Left cardiac atrium (tissue), 4 donors: Measurements from ENCODE around the gene PRR36. TPM values are rescaled to one million over a fixed set of nuclear protein-coding genes. Genes with fewer than 3 reads are reported as not detected.
A peak's percentile ranks its signal among the peaks of the same experiment; 100 is the strongest.

Experiments
- ATAC-seq, 2 donors: fragments of 200-7000 bp; cut with Tn5 transposase; one replicate each; pipeline ENCODE4 v1.9.1; 2020; ENCODE audit warnings: mild to moderate bottlenecking in 2 of 2, moderate library complexity in 2 of 2
- DNase-seq: peaks from one replicate; pipeline ENCODE4 v3.0.0-alpha.2; 2020
- intact Hi-C, 2 donors: fragments of 100-400 bp; cut with DNase I; formaldehyde crosslinking; loops; one replicate each; pipeline versions ENCODE4 v1.14.1 to v1.15.1; 2022 to 2023
- total RNA-seq, 2 donors: library from RNA; stranded (reverse); fragmentation: NEBNext Ultra II Directional; extraction: Animal tissue kit (Norgen Biotek cat#: 25700); gene quantifications; one replicate each; pipeline ENCODE4 v1.2.1, GENCODE V29; 2021
- donor health status: DM: no; HTN: yes; CAD: no.
- donor health status: DM: no; HTN: yes; CAD: no; lungs with severe emphysema.
- donor health status: DM: yes; HTN: yes; CAD: no.
- donor health status: Dilated cardiomyopathy.

The PRR36 gene
- total RNA-seq, 2 donors from 2014 or later: 0.10 to 0.24 TPM

GRCh38 chr19:7851623-7852500, 22.3 kb downstream of the PRR36 start:
- no peak for ATAC-seq
- no peak for DNase-seq
- intact Hi-C loops: no loop called here

GRCh38 chr19:7850945-7851622, 23.1 kb downstream of the PRR36 start:
- no peak for ATAC-seq
- no peak for DNase-seq
- intact Hi-C loops: no loop called here

DNA sequence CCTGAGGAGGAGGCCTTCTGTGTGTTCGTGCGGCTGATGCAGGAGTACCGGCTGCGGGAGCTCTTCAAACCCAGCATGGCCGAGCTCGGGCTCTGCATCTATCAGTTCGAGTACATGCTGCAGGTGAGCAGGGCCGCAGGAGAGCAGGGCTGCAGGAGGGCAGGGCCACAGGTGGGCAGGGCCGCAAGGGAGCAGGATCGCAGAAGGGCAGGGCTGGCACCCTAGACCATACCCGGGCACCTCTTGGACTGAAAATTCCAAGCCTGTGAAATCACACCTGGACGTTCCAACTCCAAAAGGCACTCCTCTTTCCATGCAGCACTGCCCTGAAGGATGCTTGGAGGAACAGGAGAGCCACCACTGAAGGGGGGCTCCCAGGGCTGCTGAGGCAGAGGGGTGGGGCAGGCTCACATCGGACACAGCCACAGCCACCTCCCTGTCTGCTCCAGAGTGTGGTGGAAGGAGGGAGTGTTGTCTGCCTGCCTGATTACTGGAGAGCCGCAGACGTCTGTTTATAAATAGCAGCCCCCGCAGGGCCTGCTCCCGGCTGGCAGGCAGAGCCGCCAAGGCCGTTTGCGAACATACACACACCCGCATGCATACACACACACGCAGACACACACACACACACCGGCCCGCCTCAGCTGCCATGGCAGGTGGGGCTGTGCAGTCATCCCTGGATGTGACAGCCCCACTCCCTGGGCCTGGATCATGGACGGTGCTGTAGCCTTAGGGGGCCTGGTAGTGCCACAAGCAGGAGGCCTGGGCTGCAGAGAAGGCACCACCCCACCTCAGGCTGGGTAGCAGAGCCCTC, 24.0 kb downstream of the PRR36 start:
- intact Hi-C loops: no loop called here
- peak; percentile 12 to 56 for ATAC-seq
- no peak for DNase-seq

GRCh38 chr19:7849631-7849999, 24.6 kb downstream of the PRR36 start:
- intact Hi-C loops: no loop called here
- ATAC-seq: no peak
- DNase-seq: no peak

DNA sequence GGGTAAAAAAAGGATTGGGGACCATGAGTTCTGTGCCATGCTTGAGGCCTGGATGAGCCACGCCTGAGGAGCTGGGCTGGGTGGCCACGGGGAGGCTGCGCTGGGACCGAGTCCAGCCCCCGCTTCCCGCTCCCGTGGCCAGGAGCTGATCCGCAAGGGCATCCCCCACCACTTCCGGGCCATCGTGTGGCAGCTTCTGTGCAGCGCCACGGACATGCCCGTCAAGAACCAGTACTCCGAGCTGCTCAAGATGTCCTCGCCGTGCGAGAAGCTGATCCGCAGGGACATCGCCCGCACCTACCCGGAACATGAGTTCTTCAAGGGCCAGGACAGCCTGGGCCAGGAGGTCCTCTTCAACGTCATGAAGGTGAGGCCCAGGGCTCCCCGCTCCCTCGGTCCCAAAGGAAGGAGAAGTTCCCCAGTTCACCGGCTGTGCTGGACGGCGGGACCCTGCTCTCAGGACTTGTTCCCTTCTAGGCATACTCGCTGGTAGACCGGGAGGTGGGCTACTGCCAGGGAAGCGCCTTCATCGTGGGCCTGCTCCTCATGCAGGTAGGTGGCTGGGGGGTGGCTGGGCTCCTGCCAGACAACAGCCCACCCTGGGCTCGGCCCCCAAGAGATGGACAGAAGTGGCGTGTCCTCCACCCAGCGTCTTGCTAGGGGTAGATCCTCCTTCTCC, 25.3 kb downstream of the PRR36 start:
- ATAC-seq: no peak
- no peak for DNase-seq
- intact Hi-C loops: no loop called here

GRCh38 chr19:7847664-7848063, 26.5 kb downstream of the PRR36 start:
- intact Hi-C loops: no loop called here
- DNase-seq (no peak), ATAC-seq (no peak)

DNA sequence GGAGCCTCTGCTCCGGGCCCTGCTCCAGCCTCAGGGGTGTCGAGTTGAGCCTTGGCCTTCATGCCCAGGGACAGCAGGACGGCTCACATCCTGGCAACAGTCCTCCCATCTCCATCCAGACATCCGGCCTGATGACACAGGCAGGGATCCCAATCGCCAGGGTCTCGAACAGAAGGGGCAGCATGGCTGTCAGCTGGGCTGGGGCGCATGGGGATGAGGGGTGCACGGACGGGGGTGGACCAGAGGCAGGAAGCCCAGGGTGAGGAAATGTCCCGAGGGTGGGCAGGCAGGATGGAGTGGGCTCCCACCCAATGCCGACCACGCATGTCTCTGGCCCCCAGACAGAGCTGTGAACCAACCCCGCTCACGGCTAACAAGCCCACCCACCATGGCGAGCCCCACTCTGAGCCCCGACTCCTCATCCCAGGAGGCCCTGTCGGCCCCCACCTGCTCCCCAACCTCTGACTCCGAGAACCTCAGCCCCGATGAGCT, 28.0 kb downstream of the PRR36 start:
- ATAC-seq (no peak), DNase-seq (no peak)
- intact Hi-C loops: no loop called here

GRCh38 chr19:7845390-7846154, 28.6 kb downstream of the PRR36 start:
- intact Hi-C loops: no loop called here
- ATAC-seq (no peak), DNase-seq (no peak)

DNA sequence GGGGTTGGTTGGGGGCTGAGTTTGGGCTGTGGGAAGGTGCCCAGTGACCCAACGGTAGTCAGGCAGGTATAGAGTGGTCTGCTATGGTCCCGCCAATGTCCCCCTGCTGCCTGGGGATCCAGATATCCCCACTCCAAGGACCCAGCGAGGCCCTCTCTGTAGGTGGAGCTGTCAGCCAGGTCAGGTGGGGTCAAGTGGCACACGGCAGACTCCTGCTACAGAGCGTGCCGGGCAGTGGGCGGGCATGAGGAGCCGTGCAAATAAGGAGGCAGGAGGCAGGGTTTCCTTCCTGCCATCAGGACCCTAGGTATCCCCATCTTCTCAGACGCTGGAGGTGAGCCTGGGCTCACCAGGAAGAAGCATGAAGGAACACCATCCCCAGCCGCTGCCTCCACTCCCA, 29.2 kb downstream of the PRR36 start:
- DNase-seq: no peak

DNA sequence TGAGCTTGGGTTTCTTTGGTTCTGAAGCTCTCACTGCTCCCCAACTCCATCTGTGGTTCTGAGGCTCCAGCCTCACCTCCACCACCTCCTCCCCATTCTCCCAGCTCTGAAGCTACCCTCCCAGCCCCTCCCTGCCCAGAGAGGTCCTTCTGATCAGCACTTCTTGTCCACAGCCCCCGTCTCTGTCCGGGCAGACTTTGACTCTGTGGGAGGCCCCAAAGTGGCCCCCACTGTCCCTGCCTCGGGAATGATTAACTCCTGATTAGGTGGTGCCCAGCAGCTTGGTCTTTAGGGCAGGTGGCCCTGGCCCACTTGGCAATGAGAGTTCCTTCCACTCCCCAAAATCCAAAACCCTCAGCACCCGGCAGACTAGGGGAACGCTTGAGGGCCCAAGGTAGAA, 29.8 kb downstream of the PRR36 start:
- no peak for DNase-seq
- intact Hi-C loops: no loop called here
- no peak for ATAC-seq

More for the DNA sequence above, 29.2 kb downstream of the PRR36 start:
- intact Hi-C loops: no loop called here
- ATAC-seq: no peak

DNA sequence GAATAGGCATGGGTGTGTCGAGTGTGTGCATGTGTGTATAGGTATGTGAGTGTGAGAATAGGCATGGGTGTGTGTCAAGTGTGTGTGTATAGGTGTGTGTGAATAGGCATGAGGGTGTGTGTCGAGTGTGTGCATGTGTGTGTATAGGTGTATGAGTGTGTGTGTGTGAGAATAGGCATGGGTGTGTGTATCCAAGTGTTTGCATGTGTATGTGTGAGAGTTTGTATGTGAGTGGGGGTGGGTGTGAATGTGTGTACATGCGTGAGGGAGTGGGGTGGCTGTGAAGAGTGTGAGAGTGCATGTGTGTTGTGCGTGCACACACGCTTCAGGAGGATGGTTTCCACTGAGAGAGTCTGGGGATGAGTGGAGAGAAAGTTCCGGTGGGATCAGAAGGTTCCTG, 30.7 kb downstream of the PRR36 start:
- ATAC-seq (no peak), DNase-seq (no peak)
- intact Hi-C loops: no loop called here

DNA sequence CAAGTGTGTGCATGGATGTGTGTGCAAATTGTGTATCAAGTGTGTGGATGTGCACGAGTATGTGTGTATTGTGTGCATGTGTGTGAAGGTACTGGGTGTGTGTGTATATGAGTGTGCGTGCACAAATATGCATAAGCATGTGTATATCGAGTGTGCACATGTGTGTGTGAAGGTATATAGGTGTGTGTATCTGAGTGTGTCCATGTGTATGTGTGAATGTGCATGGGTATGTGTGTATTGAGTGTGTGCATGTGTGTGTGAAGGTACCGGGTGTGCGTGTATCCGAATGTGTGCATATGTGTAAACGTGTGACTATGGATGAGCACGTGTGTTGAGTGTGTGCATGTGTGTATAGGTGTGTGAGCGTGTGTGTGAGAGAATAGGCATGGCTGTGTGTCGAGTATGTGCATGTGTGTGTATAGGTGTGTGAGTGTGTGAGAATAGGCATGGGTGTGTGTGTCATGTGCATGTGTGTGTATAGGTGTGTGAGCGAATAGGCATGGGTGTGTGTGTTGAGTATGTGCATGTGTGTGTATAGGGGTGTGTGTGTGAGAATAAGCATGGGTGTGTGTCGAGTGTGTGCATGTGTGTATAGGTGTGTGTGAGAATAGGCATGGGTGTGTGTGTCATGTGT, 31.4 kb downstream of the PRR36 start:
- ATAC-seq: no peak
- intact Hi-C loops: no loop called here
- DNase-seq: no peak

- no peak for ATAC-seq
- no peak for DNase-seq
- intact Hi-C loops: no loop called here
Observed at GRCh38 chr19:7841751-7842660, 32.2 kb downstream of the PRR36 start.

- ATAC-seq (no peak), DNase-seq (no peak)
- intact Hi-C loops: no loop called here
Observed at GRCh38 chr19:7840629-7841028, 33.6 kb downstream of the PRR36 start.

- intact Hi-C loops: no loop called here
- ATAC-seq (no peak), DNase-seq (no peak)
Observed at GRCh38 chr19:7839476-7839875, 34.7 kb downstream of the PRR36 start.

- intact Hi-C loops: no loop called here
- ATAC-seq (peak in 1 of 2 donors; percentile 12), DNase-seq (peak; percentile 86)
Observed at GRCh38 chr19:7833225-7834099, 40.7 kb downstream of the PRR36 start.
